Suppressor macrophage (primary cell): ENCODE measurements around the gene CD226.
"Not testable (repeated sequence)": the region's sequence is repeated elsewhere in the genome, so short reads cannot be mapped to it uniquely, and the experiment has no call there.

Experiments
- DNase-seq, 4 experiments: peaks; one replicate each; pipeline ENCODE4 v3.0.0-alpha.2; 2020 to 2022

CD226 gene

GRCh38 chr18:69908838-69909237 lies 38.8 kb downstream of the CD226 start:
- DNase-seq, result no peak

GRCh38 chr18:69906765-69907164 lies 40.9 kb downstream of the CD226 start:
- no peak for DNase-seq

- DNase-seq, result no peak
These were observed 46.7 kb downstream of the CD226 start for GRCh38 chr18:69900941-69901340.

GRCh38 chr18:69899154-69899923 lies 48.3 kb downstream of the CD226 start:
- not testable (repeated sequence) for DNase-seq

- no peak for DNase-seq
These were observed 49.3 kb downstream of the CD226 start for GRCh38 chr18:69898241-69898861.

GRCh38 chr18:69897397-69898108 lies 50.1 kb downstream of the CD226 start:
- DNase-seq, result peak; percentile 4 to 34 (median 14)

- DNase-seq, result no peak
These were observed 52.3 kb downstream of the CD226 start for GRCh38 chr18:69895066-69896047.

- no peak for DNase-seq
These were observed 53.2 kb downstream of the CD226 start for GRCh38 chr18:69894467-69894866.

- DNase-seq, result no peak
These were observed 57.1 kb downstream of the CD226 start for GRCh38 chr18:69890558-69890957.

GRCh38 chr18:69889009-69889408 lies 58.7 kb downstream of the CD226 start:
- no peak for DNase-seq

- no peak for DNase-seq
These were observed 60.4 kb downstream of the CD226 start for GRCh38 chr18:69887256-69887655.

- no peak for DNase-seq
These were observed 61.7 kb downstream of the CD226 start for GRCh38 chr18:69885841-69886531.

GRCh38 chr18:69885355-69885754 lies 62.3 kb downstream of the CD226 start:
- DNase-seq, result no peak

GRCh38 chr18:69883781-69884180 lies 63.9 kb downstream of the CD226 start:
- no peak for DNase-seq

GRCh38 chr18:69882965-69883668 lies 64.6 kb downstream of the CD226 start:
- no peak for DNase-seq

GRCh38 chr18:69880083-69880482 lies 67.6 kb downstream of the CD226 start:
- no peak for DNase-seq

- not testable (repeated sequence) for DNase-seq
These were observed 68.6 kb downstream of the CD226 start for GRCh38 chr18:69879051-69879450.

- no peak for DNase-seq
These were observed 69.3 kb downstream of the CD226 start for GRCh38 chr18:69878213-69878933.

GRCh38 chr18:69876490-69876889 lies 71.2 kb downstream of the CD226 start:
- DNase-seq, result no peak

GRCh38 chr18:69874058-69874457 lies 73.6 kb downstream of the CD226 start:
- no peak for DNase-seq
